Embryonic facial prominence (tissue), 1 donor: ENCODE measurements around the gene LIN7B.
"Not testable (repeated sequence)": the region's sequence is repeated elsewhere in the genome, so short reads cannot be mapped to it uniquely, and the experiment has no call there.

Source experiments
- DNase-seq: peaks from one replicate; pipeline ENCODE4 v3.0.0-alpha.2; 2016; ENCODE audit errors: extremely low spot score

Gene LIN7B

GRCh38 chr19:49118565-49119410, 4.6 kb downstream of the LIN7B start, which contains the start of gene C19orf73:
C19orf73 (minus strand) TSS chr19:49119143; CDS start chr19:49119022, 121 bp downstream.
- DNase-seq: peak; percentile 94

GRCh38 chr19:49119411-49120324, 5.5 kb downstream of the LIN7B start, which contains the start of gene PPFIA3:
PPFIA3 (plus strand) TSS chr19:49119544; CDS start chr19:49127874, 8,330 bp downstream.
- no peak for DNase-seq

GRCh38 chr19:49120325-49120683, 6.1 kb downstream of the LIN7B start:
- no peak for DNase-seq

GRCh38 chr19:49120868-49121267, 6.7 kb downstream of the LIN7B start:
- DNase-seq: no peak

GRCh38 chr19:49121841-49122240, 7.7 kb downstream of the LIN7B start:
- not testable (repeated sequence) for DNase-seq

GRCh38 chr19:49123285-49123684, 9.1 kb downstream of the LIN7B start:
- not testable (repeated sequence) for DNase-seq

GRCh38 chr19:49125025-49125731, 11.0 kb downstream of the LIN7B start:
- no peak for DNase-seq

- no peak for DNase-seq
These were observed 12.4 kb downstream of the LIN7B start for GRCh38 chr19:49126575-49126974.

GRCh38 chr19:49127225-49127624, 13.1 kb downstream of the LIN7B start:
- not testable (repeated sequence) for DNase-seq

GRCh38 chr19:49127674-49128544, 13.7 kb downstream of the LIN7B start:
- DNase-seq: peak; percentile 81

- no peak for DNase-seq
These were observed 14.5 kb downstream of the LIN7B start for GRCh38 chr19:49128545-49129237.

GRCh38 chr19:49129238-49129583, 15.0 kb downstream of the LIN7B start:
- no peak for DNase-seq

- DNase-seq: no peak
These were observed 16.2 kb downstream of the LIN7B start for GRCh38 chr19:49130325-49130724.

GRCh38 chr19:49132974-49133609, 18.9 kb downstream of the LIN7B start:
- DNase-seq: no peak

- DNase-seq: no peak
These were observed 19.7 kb downstream of the LIN7B start for GRCh38 chr19:49133621-49134454.

GRCh38 chr19:49135686-49136085, 21.5 kb downstream of the LIN7B start:
- no peak for DNase-seq

GRCh38 chr19:49136771-49137171, 22.6 kb downstream of the LIN7B start:
- DNase-seq: no peak

GRCh38 chr19:49140951-49141350, 26.8 kb downstream of the LIN7B start:
- DNase-seq: no peak

GRCh38 chr19:49141352-49141751, 27.2 kb downstream of the LIN7B start:
- no peak for DNase-seq
